ENCODE results near the gene TUBB4A. TPM values are rescaled to one million over a fixed set of nuclear protein-coding genes. Genes with fewer than 3 reads are reported as not detected.

TUBB4A gene
- total RNA-seq, 1 experiment from 2014 or later: not detected

DNA sequence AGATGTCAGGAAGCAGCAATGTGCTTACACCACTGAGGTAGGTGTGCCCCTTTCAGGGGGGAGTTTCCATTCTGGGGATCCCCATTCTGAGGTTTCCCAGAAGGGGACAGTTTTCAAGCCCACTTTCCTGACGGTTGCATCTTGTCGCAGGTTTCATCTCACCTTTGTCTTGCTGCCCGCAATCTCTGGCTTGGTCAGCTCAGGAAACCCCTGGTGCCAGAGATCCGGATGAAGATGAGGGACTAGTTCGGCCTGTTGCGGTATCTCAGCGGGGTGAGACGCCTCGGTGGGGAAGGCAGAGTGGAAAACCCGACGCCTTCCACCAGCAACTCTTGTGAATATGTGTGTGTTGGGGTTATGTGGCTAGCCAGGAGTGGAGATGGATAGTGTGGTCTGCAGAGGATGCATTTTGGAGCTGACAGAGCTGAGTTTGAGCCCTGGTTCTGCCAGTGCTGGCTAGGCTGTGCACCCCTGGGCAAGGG, 41.8 kb upstream of the TUBB4A start:
- TF ChIP-seq, protein P1, sequence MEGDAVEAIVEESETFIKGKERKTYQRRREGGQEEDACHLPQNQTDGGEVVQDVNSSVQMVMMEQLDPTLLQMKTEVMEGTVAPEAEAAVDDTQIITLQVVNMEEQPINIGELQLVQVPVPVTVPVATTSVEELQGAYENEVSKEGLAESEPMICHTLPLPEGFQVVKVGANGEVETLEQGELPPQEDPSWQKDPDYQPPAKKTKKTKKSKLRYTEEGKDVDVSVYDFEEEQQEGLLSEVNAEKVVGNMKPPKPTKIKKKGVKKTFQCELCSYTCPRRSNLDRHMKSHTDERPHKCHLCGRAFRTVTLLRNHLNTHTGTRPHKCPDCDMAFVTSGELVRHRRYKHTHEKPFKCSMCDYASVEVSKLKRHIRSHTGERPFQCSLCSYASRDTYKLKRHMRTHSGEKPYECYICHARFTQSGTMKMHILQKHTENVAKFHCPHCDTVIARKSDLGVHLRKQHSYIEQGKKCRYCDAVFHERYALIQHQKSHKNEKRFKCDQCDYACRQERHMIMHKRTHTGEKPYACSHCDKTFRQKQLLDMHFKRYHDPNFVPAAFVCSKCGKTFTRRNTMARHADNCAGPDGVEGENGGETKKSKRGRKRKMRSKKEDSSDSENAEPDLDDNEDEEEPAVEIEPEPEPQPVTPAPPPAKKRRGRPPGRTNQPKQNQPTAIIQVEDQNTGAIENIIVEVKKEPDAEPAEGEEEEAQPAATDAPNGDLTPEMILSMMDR (conservative IDR thresholded peaks at IDR 0.05): no peak
- TF ChIP-seq EZH2 (IDR thresholded peaks at IDR 0.05; ENCODE audit: low read depth): no peak
- Histone ChIP-seq H3K9me2 (ENCODE audit: insufficient read depth) (no peaks in the 10 kb centered on the region), H3K27me3 (ENCODE audit: insufficient read depth, low read depth) (no peaks in the 10 kb centered on the region), H3K4me3 (no peak overlapping the region), H3F3A (ENCODE audit: insufficient read depth, low read depth) (peaks cover 4% of the 10 kb centered on the region; the same call in 1 of the 2 replicates), H3K36me3 (ENCODE audit: low read depth) (no peaks in the 10 kb centered on the region), H2AFZ (no peak overlapping the region), H3K9me3 (ENCODE audit: insufficient read depth, low read depth) (no peaks in the 10 kb centered on the region), H3K79me2 (ENCODE audit: low read depth) (no peaks in the 10 kb centered on the region), H3K4me1 (replicated peaks; ENCODE audit: insufficient read depth) (peaks cover 1% of the 10 kb centered on the region; the same call in 1 of the 2 replicates), H4K20me1 (ENCODE audit: insufficient read depth) (no peaks in the 10 kb centered on the region), H3K4me2 (no peak overlapping the region), H3K27ac (no peak overlapping the region)
- no peak for DNase-seq
- intact Hi-C loops (cut with micrococcal nuclease; ENCODE audit: unreplicated experiment): no loop called here
- POLR2A ChIA-PET (ENCODE audit: unreplicated experiment): interaction anchor here (0.6 kb wide), 2 partner anchors 13 to 1502 kb away, joined by 6 to 7 read pairs; partner anchors contain the start of gene TNFSF9
- CTCF ChIA-PET: no interaction called here
- BruUV-seq (replicated peaks): no TSS peak

DNA sequence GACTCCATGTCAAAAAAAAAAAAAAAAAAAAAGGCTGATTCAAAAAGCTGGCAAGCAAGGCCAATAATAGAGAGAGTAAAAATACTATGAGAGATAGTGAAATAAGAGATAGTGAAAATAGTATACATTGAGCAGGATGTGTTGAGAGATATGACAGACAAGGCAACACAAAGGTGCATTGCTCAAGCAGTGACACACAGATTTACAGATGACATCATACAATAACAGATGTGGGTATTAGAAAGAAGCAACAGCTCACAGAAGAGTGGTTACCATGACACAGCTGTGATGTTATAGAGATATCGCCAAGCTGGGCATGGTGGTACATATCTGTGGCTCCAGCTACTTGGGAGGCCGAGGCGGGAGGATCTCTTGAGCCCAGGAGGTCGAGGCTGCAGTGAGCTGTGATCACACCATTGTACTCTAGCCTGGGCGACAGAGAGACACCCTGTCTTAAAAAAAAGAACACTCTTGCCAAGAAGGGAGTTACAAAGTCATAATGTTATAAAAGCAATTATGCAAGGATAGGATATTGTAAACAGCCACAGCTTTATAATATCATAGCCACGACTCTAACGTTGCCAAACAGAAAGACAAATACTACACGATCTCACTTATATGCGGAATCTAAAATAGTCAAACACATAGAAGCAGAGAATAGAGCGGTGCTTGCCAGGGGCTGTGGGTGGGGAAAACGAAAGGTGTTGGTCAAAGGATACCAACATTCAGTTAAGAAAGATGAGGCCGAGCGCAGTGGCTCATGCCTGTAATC, 39.0 kb upstream of the TUBB4A start:
- DNase-seq: no peak
- no TSS peak for BruUV-seq (replicated peaks)
- Histone ChIP-seq H3K36me3 (ENCODE audit: low read depth) (no peaks in the 10 kb centered on the region), H3K9me2 (ENCODE audit: insufficient read depth) (no peaks in the 10 kb centered on the region), H3K79me2 (ENCODE audit: low read depth) (no peaks in the 10 kb centered on the region), H3F3A (ENCODE audit: insufficient read depth, low read depth) (peaks cover 22% of the 10 kb centered on the region), H3K27me3 (ENCODE audit: insufficient read depth, low read depth) (no peaks in the 10 kb centered on the region), H3K4me1 (replicated peaks; ENCODE audit: insufficient read depth) (peaks cover 13% of the 10 kb centered on the region), H3K4me3 (no peak overlapping the region), H3K4me2 (no peak overlapping the region), H4K20me1 (ENCODE audit: insufficient read depth) (no peaks in the 10 kb centered on the region), H2AFZ (no peak overlapping the region), H3K9me3 (ENCODE audit: insufficient read depth, low read depth) (no peaks in the 10 kb centered on the region), H3K27ac (no peak overlapping the region)
- ChIA-PET POLR2A (ENCODE audit: unreplicated experiment) (interaction anchor here (0.6 kb wide), 1 partner anchor 271 kb away, joined by 4 read pairs; no protein-coding TSS in a partner anchor), CTCF (no interaction called here)
- intact Hi-C loops (cut with micrococcal nuclease; ENCODE audit: unreplicated experiment): no loop called here
- TF ChIP-seq EZH2 (IDR thresholded peaks at IDR 0.05; ENCODE audit: low read depth): no peak
- TF ChIP-seq, protein P1 (conservative IDR thresholded peaks at IDR 0.05): no peak

DNA sequence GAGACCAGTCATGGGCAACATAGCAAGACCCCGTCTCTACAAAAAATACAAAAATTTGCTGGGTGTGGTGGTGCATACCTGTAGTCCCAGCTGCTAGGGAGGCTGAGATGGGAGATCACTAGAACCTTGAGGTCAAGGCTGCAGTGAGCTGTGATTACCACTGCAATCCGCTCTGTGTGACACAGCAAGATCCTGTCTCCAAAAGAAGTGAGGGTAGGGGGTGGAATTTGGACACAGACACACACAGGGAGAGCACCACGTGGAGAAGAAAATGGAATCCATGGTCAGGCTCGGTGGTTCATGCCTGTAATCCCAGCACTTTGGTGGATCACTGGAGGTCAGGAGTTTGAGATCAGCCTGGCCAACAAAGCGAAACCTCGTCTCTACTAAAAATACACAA, 37.4 kb upstream of the TUBB4A start:
- no peak overlapping the region for H2AFZ ChIP-seq
- POLR2A ChIA-PET (ENCODE audit: unreplicated experiment): interaction anchor here (0.6 to 1.0 kb wide), 3 partner anchors 9 to 461 kb away, joined by 4 to 13 read pairs (median 6); partner anchors contain the start of gene TNFSF9
- H3F3A ChIP-seq (ENCODE audit: insufficient read depth, low read depth): peaks cover 22% of the 10 kb centered on the region
- H3K36me3 ChIP-seq (ENCODE audit: low read depth): no peaks in the 10 kb centered on the region
- H3K4me1 ChIP-seq (replicated peaks; ENCODE audit: insufficient read depth): peaks cover 13% of the 10 kb centered on the region
- BruUV-seq (replicated peaks): no TSS peak
- CTCF ChIA-PET: no interaction called here
- no peak overlapping the region for H3K27ac ChIP-seq
- intact Hi-C loops (cut with micrococcal nuclease; ENCODE audit: unreplicated experiment): no loop called here
- H3K79me2 ChIP-seq (ENCODE audit: low read depth): no peaks in the 10 kb centered on the region
- no peaks in the 10 kb centered on the region for H3K27me3 ChIP-seq (ENCODE audit: insufficient read depth, low read depth)
- no peaks in the 10 kb centered on the region for H3K9me3 ChIP-seq (ENCODE audit: insufficient read depth, low read depth)
- TF ChIP-seq, protein P1 (conservative IDR thresholded peaks at IDR 0.05): no peak
- TF ChIP-seq EZH2 (IDR thresholded peaks at IDR 0.05; ENCODE audit: low read depth): no peak
- H3K9me2 ChIP-seq (ENCODE audit: insufficient read depth): no peaks in the 10 kb centered on the region
- no peak overlapping the region for H3K4me2 ChIP-seq
- no peaks in the 10 kb centered on the region for H4K20me1 ChIP-seq (ENCODE audit: insufficient read depth)
- no peak for DNase-seq
- no peak overlapping the region for H3K4me3 ChIP-seq
